Right lobe of liver (tissue), 6 donors: Measurements from ENCODE around the gene DNM3. TPM values are rescaled to one million over a fixed set of nuclear protein-coding genes. Genes with fewer than 3 reads are reported as not detected.
"Not testable (repeated sequence)": the region's sequence is repeated elsewhere in the genome, so short reads cannot be mapped to it uniquely, and the experiment has no call there.

Experiments used
- ATAC-seq, 4 donors: fragments of 200-7000 bp; cut with Tn5 transposase; one replicate each; pipeline ENCODE4 v1.9.1; 2020; ENCODE audit warnings: mild to moderate bottlenecking in 4 of 4, moderate library complexity in 4 of 4
- DNase-seq, 3 donors: peaks; one replicate each; pipeline ENCODE4 v3.0.0-alpha.2; 2020
- H3K27ac ChIP-seq, 3 donors: fragments of 200-600 bp; one replicate each; pipeline ENCODE4 v1.8.0; 2022
- H3K27me3 ChIP-seq, 2 donors: fragments of 200-600 bp; one replicate each; pipeline ENCODE4 v1.8.0; 2022
- H3K36me3 ChIP-seq, 4 donors: fragments of 200-600 bp; sonication (generic) in 1 of 4; one replicate each; pipeline versions ENCODE4 v1.5.1 to v1.8.0; 2017 to 2022; ENCODE audit warnings: control low read depth in 1 of 4
- H3K4me1 ChIP-seq, 4 donors: fragments of 200-600 bp; sonication (generic) in 1 of 4; one replicate each; pipeline versions ENCODE4 v1.5.1 to v1.8.0; 2017 to 2022; ENCODE audit warnings: control low read depth in 1 of 4
- H3K4me3 ChIP-seq, 3 donors: fragments of 200-600 bp; one replicate each; pipeline ENCODE4 v1.8.0; 2022
- H3K9me3 ChIP-seq, 4 donors: fragments of 200-600 bp; sonication (generic) in 1 of 4; one replicate each; pipeline versions ENCODE4 v1.5.1 to v1.8.0; 2017 to 2022; ENCODE audit warnings: control low read depth in 1 of 4
- POLR2A ChIP-seq: fragments of 450-650 bp; IDR thresholded peaks from one replicate; pipeline ENCODE4 v1.6.1; 2017; ENCODE audit warnings: antibody characterized with exemption, mild to moderate bottlenecking
- WGBS: methylation state at CpG from one replicate; pipeline ENCODE4 v1.1.6; 2018; ENCODE audit warnings: low coverage, low lambda C conversion rate; ENCODE audit not compliant: insufficient coverage; ENCODE audit errors: missing lambda C conversion rate; 5-methylcytosine and 5-hydroxymethylcytosine counted together
- intact Hi-C, 2 donors: fragments of 100-400 bp; cut with DNase I; formaldehyde crosslinking; loops; one replicate each; pipeline versions ENCODE4 v1.11.2 to v1.14.1; 2022
- total RNA-seq, 6 experiments: library from RNA; depleted of rRNA in 2 of 6; stranded (reverse); fragments of >200 nt in 2 of 6; fragmentation: NEBNext Ultra II Directional in 3 of 6; extraction: Animal tissue kit (Norgen Biotek cat#: 25700) in 3 of 6; gene quantifications; one replicate each; pipeline versions ENCODE4 v1.1.0 to v1.2.4, GENCODE V29; 2016 to 2023
- TF ChIP-seq, protein P1 (sequence below), 4 donors: fragments of 200-600 bp in 3 of 4; fragments of 450-650 bp in 1 of 4; IDR thresholded peaks; one replicate each; pipeline versions ENCODE4 v1.5.1 to v1.8.0; 2016 to 2022; ENCODE audit warnings: antibody characterized with exemption in 4 of 4, mild to moderate bottlenecking in 2 of 4
- donor health status: DM: no; HTN: yes; CAD: no.
- donor health status: DM: no; HTN: no; CAD: no.
- donor health status: DM: no; HTN: no; CAD: no.
- donor health status: DM: no; HTN: yes; CAD: no.
- donor health status: DM: no; HTN: yes; CAD: no.

The DNM3 gene
- total RNA-seq, 6 experiments from 2014 or later, result 0.29 to 0.92 (median 0.43) TPM

DNA sequence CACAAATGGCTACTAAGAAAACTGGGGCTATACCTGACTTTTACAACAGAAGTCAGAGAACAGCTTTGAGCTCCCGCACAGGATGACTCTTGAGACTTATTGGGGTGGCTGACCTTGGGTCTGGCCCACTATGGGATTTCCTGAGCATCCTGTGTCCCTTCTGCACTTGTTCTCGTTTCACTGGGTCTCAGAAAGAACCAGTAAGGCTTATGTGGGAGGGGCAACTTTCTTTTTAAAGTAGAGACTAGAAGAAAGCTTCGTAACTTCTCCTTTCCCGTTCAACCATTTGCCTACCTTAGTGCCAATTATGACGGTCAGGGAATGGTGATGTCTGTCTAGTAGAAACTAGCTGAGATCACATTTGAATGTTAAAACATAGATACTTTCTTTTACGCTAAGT is 519.7 kb downstream of the DNM3 start:
- TF ChIP-seq, protein P1, sequence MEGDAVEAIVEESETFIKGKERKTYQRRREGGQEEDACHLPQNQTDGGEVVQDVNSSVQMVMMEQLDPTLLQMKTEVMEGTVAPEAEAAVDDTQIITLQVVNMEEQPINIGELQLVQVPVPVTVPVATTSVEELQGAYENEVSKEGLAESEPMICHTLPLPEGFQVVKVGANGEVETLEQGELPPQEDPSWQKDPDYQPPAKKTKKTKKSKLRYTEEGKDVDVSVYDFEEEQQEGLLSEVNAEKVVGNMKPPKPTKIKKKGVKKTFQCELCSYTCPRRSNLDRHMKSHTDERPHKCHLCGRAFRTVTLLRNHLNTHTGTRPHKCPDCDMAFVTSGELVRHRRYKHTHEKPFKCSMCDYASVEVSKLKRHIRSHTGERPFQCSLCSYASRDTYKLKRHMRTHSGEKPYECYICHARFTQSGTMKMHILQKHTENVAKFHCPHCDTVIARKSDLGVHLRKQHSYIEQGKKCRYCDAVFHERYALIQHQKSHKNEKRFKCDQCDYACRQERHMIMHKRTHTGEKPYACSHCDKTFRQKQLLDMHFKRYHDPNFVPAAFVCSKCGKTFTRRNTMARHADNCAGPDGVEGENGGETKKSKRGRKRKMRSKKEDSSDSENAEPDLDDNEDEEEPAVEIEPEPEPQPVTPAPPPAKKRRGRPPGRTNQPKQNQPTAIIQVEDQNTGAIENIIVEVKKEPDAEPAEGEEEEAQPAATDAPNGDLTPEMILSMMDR (IDR thresholded peaks at IDR 0.05), result no peak
- no peak for TF ChIP-seq POLR2A
- Histone ChIP-seq H3K36me3 (no peaks in the 10 kb centered on the region), H3K9me3 (no peaks in the 10 kb centered on the region), H3K4me1 (no peaks in the 10 kb centered on the region), H3K4me3 (no peak overlapping the region), H3K27me3 (no peaks in the 10 kb centered on the region), H3K27ac (no peak overlapping the region)
- ATAC-seq, result no peak
- 70% methylated on average over 6 of the region's 6 CpGs for WGBS
- intact Hi-C loops, result no loop called here
- no peak for DNase-seq

DNA sequence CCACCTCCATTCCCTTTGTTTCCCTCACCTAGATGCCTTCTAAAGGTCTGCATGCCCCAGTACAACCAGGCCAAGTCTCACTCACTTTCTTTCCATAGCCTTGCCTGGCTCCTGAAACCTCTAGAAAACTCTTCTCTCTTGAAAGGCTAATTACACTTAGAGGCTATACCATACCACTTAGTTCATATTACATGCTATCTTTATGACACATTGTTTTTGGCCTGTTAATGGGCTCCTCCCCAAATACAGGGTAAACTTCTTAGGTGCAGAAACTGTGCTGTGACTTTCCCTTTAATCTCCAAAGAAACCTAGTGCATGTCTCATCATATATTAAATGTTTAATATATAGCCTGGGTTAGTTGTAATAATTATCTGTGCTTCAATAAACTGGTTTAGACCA is 522.6 kb downstream of the DNM3 start:
- no peaks in the 10 kb centered on the region for H3K36me3 ChIP-seq
- DNase-seq (no peak), ATAC-seq (no peak)
- H3K4me1 ChIP-seq, result no peaks in the 10 kb centered on the region
- H3K27me3 ChIP-seq, result no peaks in the 10 kb centered on the region
- H3K27ac ChIP-seq, result no peak overlapping the region
- no peak for TF ChIP-seq POLR2A
- no peak overlapping the region for H3K4me3 ChIP-seq
- intact Hi-C loops, result no loop called here
- peaks cover 0 to 8% (median 0%) of the 10 kb centered on the region in 4 donors for H3K9me3 ChIP-seq

DNA sequence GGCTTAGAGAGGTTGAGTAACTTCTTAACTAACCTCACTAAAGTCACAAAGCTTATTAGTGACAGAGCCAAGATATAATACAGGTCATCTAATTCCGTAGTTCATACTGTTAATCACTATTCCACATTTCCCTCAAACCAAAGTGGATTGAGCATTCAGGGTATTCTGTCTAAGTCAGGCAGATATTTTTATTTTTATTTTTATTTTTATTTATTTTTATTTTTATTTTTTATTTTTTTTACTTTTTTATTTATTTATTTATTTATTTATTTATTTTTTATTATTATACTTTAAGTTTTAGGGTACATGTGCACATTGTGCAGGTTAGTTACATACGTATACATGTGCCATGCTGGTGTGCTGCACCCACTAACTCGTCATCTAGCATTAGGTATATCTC is 530.3 kb downstream of the DNM3 start:
- H3K36me3 ChIP-seq, intact Hi-C loops, H3K9me3 ChIP-seq, H3K4me1 ChIP-seq, H3K4me3 ChIP-seq, H3K27me3 ChIP-seq, ATAC-seq, DNase-seq, H3K27ac ChIP-seq: not testable (repeated sequence)
- 90% methylated on average over 1 of the region's 3 CpGs for WGBS

DNA sequence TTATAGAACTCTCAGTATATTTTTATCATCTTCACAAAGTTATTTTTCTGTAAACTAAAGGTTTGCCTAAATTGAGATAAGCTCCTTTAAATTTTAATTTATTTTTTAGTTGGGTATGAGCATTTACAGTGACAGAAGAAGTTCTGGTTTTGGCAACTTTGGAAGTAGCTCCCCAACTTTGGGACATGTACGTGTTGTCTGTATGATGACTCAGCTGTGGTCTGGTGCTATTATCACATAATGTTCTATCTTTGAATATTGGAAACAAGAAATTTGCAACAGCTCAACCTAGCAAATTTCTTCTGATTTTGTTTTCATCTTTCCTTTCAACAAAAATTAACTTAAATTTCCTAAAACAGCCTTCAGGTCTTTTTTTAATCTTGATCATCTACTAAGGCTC is 532.6 kb downstream of the DNM3 start:
- Histone ChIP-seq H3K27ac (no peak overlapping the region), H3K27me3 (no peaks in the 10 kb centered on the region), H3K36me3 (no peaks in the 10 kb centered on the region), H3K9me3 (no peaks in the 10 kb centered on the region), H3K4me1 (no peaks in the 10 kb centered on the region), H3K4me3 (no peak overlapping the region)
- WGBS, result 83% methylated on average over 1 of the region's 1 CpG
- ATAC-seq (no peak), DNase-seq (no peak)
- intact Hi-C loops, result no loop called here
- TF ChIP-seq POLR2A, result no peak
- TF ChIP-seq, protein P1 (IDR thresholded peaks at IDR 0.05), result no peak

DNA sequence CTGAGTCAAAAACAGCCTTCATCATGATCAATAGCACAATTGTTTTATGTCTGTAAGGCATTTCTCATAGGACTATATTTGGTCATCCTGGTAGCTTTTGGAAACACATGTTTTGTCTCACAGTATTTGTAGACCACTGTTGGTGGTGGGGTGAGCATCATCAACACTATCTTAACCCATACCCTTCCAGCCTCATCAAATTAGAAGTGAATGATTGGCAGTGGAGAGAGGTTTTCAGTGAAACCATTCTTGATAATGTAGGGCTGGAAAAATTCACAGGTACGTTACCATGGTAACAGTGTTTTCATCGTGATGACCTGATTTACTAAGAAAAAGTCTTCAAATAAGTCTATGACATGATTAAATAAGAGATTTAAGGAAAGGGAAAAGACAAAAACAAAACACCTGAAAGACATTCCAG is 533.9 kb downstream of the DNM3 start:
- DNase-seq (no peak), ATAC-seq (no peak)
- intact Hi-C loops, result no loop called here
- Histone ChIP-seq H3K9me3 (no peaks in the 10 kb centered on the region), H3K4me1 (no peaks in the 10 kb centered on the region), H3K36me3 (no peaks in the 10 kb centered on the region), H3K27ac (no peak overlapping the region), H3K27me3 (no peaks in the 10 kb centered on the region), H3K4me3 (no peak overlapping the region)
- no peak for TF ChIP-seq POLR2A
- TF ChIP-seq, protein P1 (IDR thresholded peaks at IDR 0.05), result no peak
- 63% methylated on average over 2 of the region's 2 CpGs for WGBS

DNA sequence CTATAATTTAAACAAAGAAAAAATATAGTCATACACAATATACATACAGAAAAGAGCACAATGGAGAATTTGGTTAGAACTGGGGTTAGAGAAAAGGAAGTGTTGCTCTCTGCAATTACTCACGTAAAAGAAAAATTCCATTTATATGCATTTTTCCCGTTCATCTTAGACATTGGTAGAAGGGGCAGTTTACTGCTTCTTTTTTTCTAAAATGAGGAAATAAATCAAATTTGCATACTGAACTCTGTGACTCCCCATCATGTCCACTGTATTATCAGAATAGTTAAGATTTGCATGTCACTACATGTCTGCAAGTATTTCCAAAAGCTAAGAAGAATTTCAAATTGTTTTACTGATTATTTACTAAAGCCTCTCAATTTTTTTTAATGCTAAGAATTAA is 535.1 kb downstream of the DNM3 start:
- Histone ChIP-seq H3K27me3 (no peaks in the 10 kb centered on the region), H3K4me1 (no peaks in the 10 kb centered on the region), H3K36me3 (no peaks in the 10 kb centered on the region), H3K9me3 (no peaks in the 10 kb centered on the region), H3K27ac (no peak overlapping the region), H3K4me3 (no peak overlapping the region)
- DNase-seq (no peak), ATAC-seq (no peak)
- intact Hi-C loops, result no loop called here
- 48% methylated on average over 2 of the region's 2 CpGs for WGBS
- TF ChIP-seq, protein P1 (IDR thresholded peaks at IDR 0.05), result no peak
- no peak for TF ChIP-seq POLR2A
